ACC112 (cell line): ENCODE measurements around the gene CDC25B.
A peak's percentile ranks its signal among the peaks of the same experiment; 100 is the strongest.
"Not testable (repeated sequence)": the region's sequence is repeated elsewhere in the genome, so short reads cannot be mapped to it uniquely, and the experiment has no call there.

ENCODE experiments used
- H2AFZ ChIP-seq: fragments of 200-600 bp; sonication (generic); one replicate; pipeline ENCODE4 v1.6.0; 2017; ENCODE audit warnings: antibody characterized with exemption, low read length; ENCODE audit not compliant: unreplicated experiment
- H3K27ac ChIP-seq: fragments of 200-600 bp; sonication (generic); 2 replicates; pipeline ENCODE4 v1.5.1; 2014; ENCODE audit warnings: low read depth, mild to moderate bottlenecking, antibody characterized with exemption, low read length, moderate library complexity
- H3K27me3 ChIP-seq: fragments of 200-600 bp; sonication (generic); 2 replicates; pipeline ENCODE4 v1.6.1; 2014; ENCODE audit warnings: mild to moderate bottlenecking, antibody characterized with exemption, low read length, moderate library complexity, mixed read lengths; ENCODE audit not compliant: insufficient read depth
- H3K36me3 ChIP-seq: fragments of 200-600 bp; sonication (generic); 2 replicates; pipeline ENCODE4 v1.6.1; 2016; ENCODE audit warnings: mild to moderate bottlenecking, antibody characterized with exemption, low read length, moderate library complexity, mixed read lengths; ENCODE audit not compliant: insufficient read depth
- H3K4me1 ChIP-seq: fragments of 200-600 bp; sonication (generic); one replicate; pipeline ENCODE4 v1.6.1; 2016; ENCODE audit warnings: low read length, mixed read lengths; ENCODE audit not compliant: insufficient read depth, unreplicated experiment, control insufficient read depth
- H3K4me3 ChIP-seq: fragments of 200-600 bp; sonication (generic); 2 replicates; pipeline ENCODE4 v1.5.1; 2014; ENCODE audit warnings: mild to moderate bottlenecking, low read depth, low read length
- H3K79me2 ChIP-seq: fragments of 200-600 bp; sonication (generic); one replicate; pipeline ENCODE4 v1.6.0; 2016; ENCODE audit warnings: low read length; ENCODE audit not compliant: control insufficient read depth, unreplicated experiment, insufficient read depth

CDC25B gene

DNA sequence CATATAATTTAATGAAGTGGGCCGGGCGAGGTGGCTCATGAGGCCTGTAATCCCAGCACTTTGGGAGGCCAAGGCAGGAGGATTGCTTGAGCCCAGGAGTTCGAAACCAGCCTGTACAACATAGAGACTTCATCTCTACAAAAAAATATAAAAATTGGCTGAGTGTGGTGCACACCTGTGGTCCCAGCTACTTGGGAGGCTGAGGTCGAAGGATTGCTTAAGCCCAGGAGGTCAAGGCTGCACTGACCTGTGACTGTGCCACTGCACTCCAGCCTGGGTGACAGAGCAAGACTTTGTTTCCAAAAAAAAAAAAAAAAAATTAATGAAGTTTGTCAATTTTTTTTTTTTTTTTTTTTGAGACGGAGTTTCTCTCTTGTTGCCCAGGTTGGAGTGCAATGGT lies 33.8 kb downstream of the CDC25B start:
- not testable (repeated sequence) for H3K79me2 ChIP-seq, H3K4me1 ChIP-seq, H3K36me3 ChIP-seq, H2AFZ ChIP-seq, H3K27me3 ChIP-seq, H3K27ac ChIP-seq, H3K4me3 ChIP-seq

DNA sequence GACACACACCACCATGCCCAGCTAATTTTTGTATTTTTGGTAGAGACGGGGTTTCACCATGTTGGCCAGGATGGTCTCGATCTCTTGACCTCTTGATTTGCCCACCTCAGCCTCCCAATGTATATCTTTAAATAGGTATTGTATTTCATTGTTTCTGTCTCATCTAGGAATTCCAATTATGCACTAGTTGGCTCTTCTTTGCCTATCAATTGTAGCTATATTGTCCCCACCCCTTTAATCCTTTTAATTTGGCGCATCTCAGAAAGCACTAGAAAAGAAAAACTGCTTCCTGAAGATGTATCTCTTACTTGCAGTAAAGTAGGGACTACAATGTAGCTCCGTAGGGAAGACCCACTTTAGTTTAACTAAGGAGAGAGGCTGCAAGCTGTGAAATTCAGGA lies 40.0 kb downstream of the CDC25B start:
- H3K4me1 ChIP-seq, result no peaks in the 10 kb centered on the region
- no peak overlapping the region for H3K4me3 ChIP-seq
- no peaks in the 10 kb centered on the region for H3K79me2 ChIP-seq
- no peaks in the 10 kb centered on the region for H3K27me3 ChIP-seq
- H2AFZ ChIP-seq, result no peak overlapping the region
- no peaks in the 10 kb centered on the region; the same call in 1 of the 2 replicates for H3K36me3 ChIP-seq
- H3K27ac ChIP-seq, result no peak overlapping the region

DNA sequence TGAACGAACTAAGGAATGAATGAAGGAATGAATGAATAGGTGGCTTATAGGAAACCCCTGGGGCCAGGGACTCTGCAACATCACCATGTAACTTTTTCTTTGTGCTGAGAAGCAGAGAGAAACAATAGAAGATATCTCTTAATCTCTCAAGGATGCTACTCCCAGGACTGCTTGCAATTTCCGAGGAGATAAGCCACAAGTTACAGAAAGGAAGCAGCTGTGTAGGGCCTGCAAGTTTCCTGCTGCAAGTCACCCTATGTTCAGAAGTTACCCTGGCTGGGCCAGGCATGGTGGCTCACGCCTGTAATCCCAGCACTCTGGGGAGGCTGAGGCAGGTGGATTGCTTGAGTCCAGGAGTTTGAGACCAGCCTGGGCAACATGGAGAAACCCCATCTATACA lies 43.2 kb downstream of the CDC25B start:
- Histone ChIP-seq H3K27me3 (no peaks in the 10 kb centered on the region), H3K36me3 (no peaks in the 10 kb centered on the region; the same call in 1 of the 2 replicates), H3K27ac (no peak overlapping the region), H3K79me2 (no peaks in the 10 kb centered on the region), H2AFZ (no peak overlapping the region), H3K4me1 (peaks cover 12% of the 10 kb centered on the region), H3K4me3 (no peak overlapping the region)

DNA sequence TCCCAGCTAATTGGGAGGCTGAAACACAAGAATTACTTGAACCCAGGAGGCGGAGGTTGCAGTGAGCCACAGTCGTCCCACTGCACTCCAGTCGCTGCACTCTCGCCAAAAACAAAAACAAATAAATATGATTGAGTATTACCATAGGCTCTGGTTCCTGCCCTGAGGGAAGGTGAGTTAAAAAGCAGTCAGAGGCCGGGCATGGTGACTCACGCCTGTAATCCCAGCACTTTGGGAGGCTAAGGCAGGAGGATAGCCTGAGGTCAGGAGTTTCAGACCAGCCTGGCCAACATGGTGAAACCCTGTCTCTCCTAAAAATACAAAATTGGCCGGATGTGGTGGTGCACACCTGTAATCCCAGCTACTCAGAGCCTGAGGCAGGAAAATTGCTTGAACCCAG lies 44.1 kb downstream of the CDC25B start:
- H3K27ac ChIP-seq, H3K79me2 ChIP-seq: not testable (repeated sequence)

DNA sequence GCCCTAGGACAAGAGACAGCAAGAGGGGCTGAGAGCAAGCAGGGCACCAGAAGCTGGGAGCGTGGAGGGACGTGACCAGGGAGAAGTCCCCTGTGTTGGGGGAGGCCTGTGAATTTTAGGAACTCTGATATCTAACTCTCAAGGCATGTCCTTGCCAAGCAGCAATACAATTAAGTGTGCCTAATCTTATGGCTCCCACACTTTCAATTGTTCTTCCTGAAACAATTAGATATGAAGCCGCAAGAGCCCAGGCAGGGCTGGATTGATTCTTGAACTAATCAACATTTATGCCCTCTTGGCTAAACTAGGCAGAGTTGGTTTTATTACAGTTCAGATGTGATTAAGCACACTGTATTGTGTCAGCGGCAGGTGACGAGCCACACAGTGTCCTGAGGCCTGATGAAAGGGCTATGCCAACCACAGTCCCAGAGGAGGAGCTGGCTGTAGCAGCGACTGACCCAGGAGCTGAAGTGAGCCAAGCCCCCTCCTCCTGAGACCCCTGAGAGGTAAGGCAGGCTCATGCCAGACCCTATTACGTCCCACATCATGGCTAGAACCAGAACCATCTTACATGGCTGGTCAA lies 46.3 kb downstream of the CDC25B start:
- H3K79me2 ChIP-seq, result peaks cover 9% of the 10 kb centered on the region
- no peaks in the 10 kb centered on the region for H3K27me3 ChIP-seq
- no peaks in the 10 kb centered on the region for H3K36me3 ChIP-seq
- no peak overlapping the region for H2AFZ ChIP-seq
- H3K4me1 ChIP-seq, result peaks cover 21% of the 10 kb centered on the region
- peak overlapping the region; percentile 60; the same call in 1 of the 2 replicates for H3K27ac ChIP-seq
- no peak overlapping the region for H3K4me3 ChIP-seq

More for the DNA sequence above, 44.1 kb downstream of the CDC25B start:
- H2AFZ ChIP-seq, H3K36me3 ChIP-seq, H3K4me3 ChIP-seq, H3K27me3 ChIP-seq: not testable (repeated sequence)
- peaks cover 12% of the 10 kb centered on the region for H3K4me1 ChIP-seq

DNA sequence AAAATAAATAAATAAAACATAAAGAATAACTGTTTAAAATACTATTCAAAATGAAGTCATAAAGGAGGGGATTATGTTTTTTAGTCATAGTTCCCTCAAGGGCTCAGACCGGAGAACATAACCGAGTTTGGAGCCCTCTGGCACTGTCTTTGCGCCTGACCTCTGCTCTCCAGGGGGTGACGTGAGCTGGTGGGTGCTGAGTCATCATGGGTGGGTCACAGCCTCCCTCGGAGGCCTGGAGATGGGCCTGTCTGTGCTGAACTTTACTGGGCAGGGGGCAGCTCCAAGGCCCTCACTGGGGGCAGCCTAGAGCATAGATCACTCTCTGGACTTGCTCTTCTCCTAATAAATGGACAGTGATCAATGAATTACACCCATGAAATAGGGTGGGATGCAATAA lies 47.4 kb downstream of the CDC25B start:
- no peak overlapping the region for H2AFZ ChIP-seq
- H3K79me2 ChIP-seq, result peaks cover 18% of the 10 kb centered on the region
- H3K36me3 ChIP-seq, result no peaks in the 10 kb centered on the region
- H3K27me3 ChIP-seq, result no peaks in the 10 kb centered on the region
- H3K4me3 ChIP-seq, result no peak overlapping the region
- peaks cover 28% of the 10 kb centered on the region for H3K4me1 ChIP-seq
- peak overlapping the region; percentile 60 for H3K27ac ChIP-seq

DNA sequence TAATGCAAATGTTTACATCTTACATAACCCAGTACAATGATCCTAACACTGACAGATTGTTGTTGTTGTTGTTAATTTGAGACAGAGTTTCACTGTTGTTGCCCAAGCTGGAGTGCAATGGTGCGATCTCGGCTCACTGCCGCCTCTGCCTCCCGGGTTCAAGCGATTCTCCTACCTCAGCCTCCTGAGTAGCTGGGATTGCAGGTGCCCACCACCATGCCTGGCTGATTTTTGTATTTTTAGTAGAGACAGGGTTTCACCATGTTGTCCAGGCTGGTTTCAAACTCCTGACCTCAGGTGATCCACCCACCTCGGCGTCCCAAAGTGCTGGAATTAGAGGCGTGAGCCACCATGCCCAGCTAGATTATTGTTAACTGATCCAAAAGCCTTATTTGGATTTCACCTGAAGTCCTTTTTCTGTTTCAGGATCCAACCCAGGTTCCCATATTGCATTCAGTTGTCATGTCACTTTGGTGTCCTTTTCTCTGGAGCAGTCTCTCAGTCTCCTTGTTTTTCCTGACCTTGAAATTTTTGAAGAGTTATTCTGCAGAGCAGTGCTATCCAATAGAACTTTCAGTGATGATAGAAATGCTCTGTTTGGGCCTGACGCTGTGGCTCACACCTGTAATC lies 48.0 kb downstream of the CDC25B start:
- H3K4me3 ChIP-seq, H3K36me3 ChIP-seq, H2AFZ ChIP-seq, H3K27me3 ChIP-seq: not testable (repeated sequence)
- peak overlapping the region; percentile 60 for H3K27ac ChIP-seq
- peaks cover 24% of the 10 kb centered on the region for H3K79me2 ChIP-seq
- peaks cover 29% of the 10 kb centered on the region for H3K4me1 ChIP-seq

DNA sequence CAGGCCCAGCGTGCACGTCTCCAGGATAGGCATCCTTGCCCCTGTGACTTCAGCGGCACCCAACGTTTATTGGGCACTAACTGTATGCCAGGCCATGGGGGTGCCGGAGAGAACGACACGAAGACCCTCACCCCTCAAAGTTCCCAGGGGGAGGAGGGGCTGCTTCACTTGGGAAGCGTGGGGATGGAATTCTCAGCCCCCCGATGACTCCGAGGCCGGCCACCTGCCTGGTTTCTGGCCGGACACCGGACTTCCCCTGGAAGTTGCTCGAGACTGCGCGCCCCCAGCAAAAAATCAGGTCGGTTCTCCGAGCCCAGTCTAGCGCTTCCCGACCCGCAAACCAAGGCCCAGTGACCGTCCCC lies 50.2 kb downstream of the CDC25B start:
- no peaks in the 10 kb centered on the region for H3K27me3 ChIP-seq
- no peaks in the 10 kb centered on the region for H3K36me3 ChIP-seq
- peaks cover 29% of the 10 kb centered on the region for H3K4me1 ChIP-seq
- H2AFZ ChIP-seq, result peak overlapping the region; percentile 77
- H3K4me3 ChIP-seq, result peak overlapping the region; percentile 84
- H3K79me2 ChIP-seq, result peaks cover 34% of the 10 kb centered on the region
- peak overlapping the region; percentile 28; the same call in 1 of the 2 replicates for H3K27ac ChIP-seq

DNA sequence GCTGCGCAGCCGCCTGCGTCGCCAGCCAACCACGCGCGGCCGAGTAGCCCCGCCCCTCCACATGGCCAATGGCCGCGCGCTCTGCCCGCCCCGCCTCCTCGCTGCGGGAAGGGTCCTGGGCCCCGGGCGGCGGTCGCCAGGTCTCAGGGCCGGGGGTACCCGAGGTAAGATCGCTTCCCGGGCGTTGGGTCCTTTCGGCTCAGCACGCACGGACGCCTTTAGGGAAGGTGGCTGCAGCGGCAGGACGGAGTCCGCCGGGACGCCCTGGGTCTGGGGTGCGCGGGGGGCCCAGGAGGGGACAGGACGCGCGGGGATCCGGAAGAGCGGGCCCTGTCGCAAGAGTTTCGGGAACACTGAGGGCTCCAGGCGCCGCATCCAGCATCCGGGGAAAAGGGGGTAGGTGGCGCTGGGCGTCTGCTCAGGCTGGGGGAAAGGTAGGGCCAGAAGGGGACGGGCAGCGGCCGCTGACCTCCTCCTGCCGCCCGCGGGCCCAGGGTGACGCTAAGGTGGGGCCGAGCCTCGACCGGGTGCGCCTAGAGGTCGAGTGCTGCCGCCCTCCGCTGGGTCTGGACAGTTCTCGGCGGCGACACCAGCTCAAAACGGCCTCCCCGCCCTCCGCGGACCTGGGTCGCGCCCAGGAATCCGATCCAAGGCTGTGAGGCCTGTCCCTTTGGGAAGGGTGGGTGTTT lies 50.8 kb downstream of the CDC25B start, which contains the start of gene MAVS:
Gene MAVS (plus strand): TSS at position 95 of the 689 bp plus-strand sequence. CDS start 7,791 bp downstream, outside the sequence.
- Histone ChIP-seq H3K79me2 (peaks cover 34% of the 10 kb centered on the region), H3K36me3 (no peaks in the 10 kb centered on the region), H3K4me1 (peaks cover 29% of the 10 kb centered on the region), H3K27me3 (no peaks in the 10 kb centered on the region), H3K4me3 (peak within 1 kb of the TSS; percentile 84), H3K27ac (peak within 1 kb of the TSS; percentile 28; the same call in 1 of the 2 replicates), H2AFZ (peak within 1 kb of the TSS; percentile 77)

DNA sequence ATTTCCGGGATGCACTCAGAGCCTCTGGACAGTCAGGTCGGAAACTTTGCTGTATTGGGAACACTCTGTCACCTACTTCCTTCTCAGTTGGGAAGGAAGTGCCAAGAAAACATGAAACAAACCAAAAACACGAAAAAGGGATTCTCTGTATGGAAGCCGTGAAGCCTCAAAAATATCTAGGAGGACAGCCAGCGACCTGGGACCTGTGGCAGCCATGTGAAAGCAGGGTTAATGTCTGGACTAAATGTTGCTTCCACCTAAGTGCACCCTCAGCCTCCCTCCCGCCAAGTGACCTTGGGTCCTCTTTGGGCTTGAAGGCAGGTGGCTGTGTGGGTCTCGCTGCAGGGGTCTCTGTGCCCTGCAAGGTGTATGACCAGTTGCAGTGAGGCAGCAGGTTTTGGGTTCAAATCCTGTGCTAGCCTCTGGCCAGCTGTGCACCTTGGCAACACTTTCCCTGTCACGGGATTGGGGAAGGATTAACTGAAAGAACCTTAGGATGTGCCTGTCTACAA lies 51.4 kb downstream of the CDC25B start:
- H3K4me3 ChIP-seq, result peak overlapping the region; percentile 84
- H3K36me3 ChIP-seq, result no peaks in the 10 kb centered on the region
- peaks cover 29% of the 10 kb centered on the region for H3K4me1 ChIP-seq
- H2AFZ ChIP-seq, result no peak overlapping the region
- peaks cover 34% of the 10 kb centered on the region for H3K79me2 ChIP-seq
- H3K27me3 ChIP-seq, result no peaks in the 10 kb centered on the region
- H3K27ac ChIP-seq, result peak overlapping the region; percentile 14; the same call in 1 of the 2 replicates
